SK-N-SH (cell line): Measurements from ENCODE around the gene KCNK17.

Experiments used
- CTCF ChIP-seq: fragments of 200-600 bp; sonication (generic); IDR thresholded peaks from 2 replicates; pipeline ENCODE4 v1.6.1; 2017; ENCODE audit warnings: antibody characterized with exemption, mild to moderate bottlenecking, moderate library complexity
- EZH2phosphoT487 ChIP-seq: fragments of 200-600 bp; sonication (generic); IDR thresholded peaks from 2 replicates; pipeline ENCODE4 v1.6.1; 2017; ENCODE audit warnings: low read depth, mixed run types, mild to moderate bottlenecking, antibody characterized with exemption, moderate library complexity, borderline replicate concordance
- IRF3 ChIP-seq: fragments of 150-350 bp; IDR thresholded peaks from 2 replicates; pipeline ENCODE4 v1.6.1; 2016; ENCODE audit warnings: mild to moderate bottlenecking, low read depth, low read length
- MXI1 ChIP-seq: IDR thresholded peaks from 2 replicates; pipeline ENCODE4 v1.6.1; 2012; ENCODE audit warnings: mild to moderate bottlenecking, low read depth, low read length, improper control_type of control experiment
- POLR2AphosphoS5 ChIP-seq: IDR thresholded peaks from 2 replicates; pipeline ENCODE4 v1.6.1; 2012; ENCODE audit warnings: low read depth, low read length
- REST ChIP-seq: IDR thresholded peaks from 2 replicates; pipeline ENCODE4 v1.6.1; 2012; ENCODE audit warnings: mild to moderate bottlenecking, low read depth, low read length, moderate library complexity
- SIN3A ChIP-seq: IDR thresholded peaks from 2 replicates; pipeline ENCODE4 v1.6.1; 2012; ENCODE audit warnings: low read depth, mild to moderate bottlenecking, low read length, moderate library complexity, borderline replicate concordance
- TCF12 ChIP-seq: IDR thresholded peaks from 2 replicates; pipeline ENCODE4 v1.4.0; 2012
- TEAD4 ChIP-seq: IDR thresholded peaks from 2 replicates; pipeline ENCODE4 v1.4.0; 2012; ENCODE audit warnings: mild to moderate bottlenecking, borderline replicate concordance; ENCODE audit not compliant: insufficient read depth

- TF ChIP-seq CTCF, result no peak
- TF ChIP-seq EZH2phosphoT487, result no peak
- TF ChIP-seq REST, result no peak
- TF ChIP-seq SIN3A, result no peak
- TF ChIP-seq MXI1, result no peak
- TF ChIP-seq TCF12, result no peak
- TF ChIP-seq POLR2AphosphoS5, result no peak
- no peak for TF ChIP-seq IRF3
- TF ChIP-seq TEAD4, result no peak
Measured at GRCh38 chr6:39254999-39255535, 59.2 kb downstream of the KCNK17 start.
